GM18511 (cell line): Measurements from ENCODE around the gene PDK3.

Source experiments
- ATAC-seq: cut with Tn5 transposase; IDR thresholded peaks from one replicate; pipeline ENCODE4 v1.9.1; 2021; ENCODE audit warnings: mild to moderate bottlenecking, moderate library complexity; ENCODE audit not compliant: unreplicated experiment

Gene PDK3

GRCh38 chrX:24547961-24548360, 82.9 kb downstream of the PDK3 start:
- ATAC-seq = no peak

DNA sequence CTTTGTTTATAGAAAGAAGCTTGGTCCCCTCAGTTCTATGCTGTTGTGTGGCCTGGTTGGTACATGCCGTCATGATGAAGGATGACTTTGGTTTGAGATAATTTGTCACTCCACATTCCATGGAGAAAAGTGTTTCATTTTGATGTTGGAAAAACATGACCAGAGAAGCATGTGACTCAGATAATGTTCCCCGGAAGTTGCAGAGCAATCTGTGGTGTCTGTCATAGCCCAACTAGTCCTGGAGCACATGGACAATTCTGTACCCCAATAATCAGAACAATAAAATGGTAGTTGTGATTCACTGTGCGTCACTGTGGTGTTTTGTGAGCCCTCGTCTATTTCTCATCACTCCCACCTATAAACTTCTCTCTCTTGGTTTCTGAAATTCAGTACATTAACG, 85.1 kb downstream of the PDK3 start:
- ATAC-seq = no peak

- ATAC-seq = no peak
Observed at GRCh38 chrX:24553011-24553410, 87.9 kb downstream of the PDK3 start.

- no peak for ATAC-seq
Observed at GRCh38 chrX:24561121-24561520, 96.0 kb downstream of the PDK3 start.

DNA sequence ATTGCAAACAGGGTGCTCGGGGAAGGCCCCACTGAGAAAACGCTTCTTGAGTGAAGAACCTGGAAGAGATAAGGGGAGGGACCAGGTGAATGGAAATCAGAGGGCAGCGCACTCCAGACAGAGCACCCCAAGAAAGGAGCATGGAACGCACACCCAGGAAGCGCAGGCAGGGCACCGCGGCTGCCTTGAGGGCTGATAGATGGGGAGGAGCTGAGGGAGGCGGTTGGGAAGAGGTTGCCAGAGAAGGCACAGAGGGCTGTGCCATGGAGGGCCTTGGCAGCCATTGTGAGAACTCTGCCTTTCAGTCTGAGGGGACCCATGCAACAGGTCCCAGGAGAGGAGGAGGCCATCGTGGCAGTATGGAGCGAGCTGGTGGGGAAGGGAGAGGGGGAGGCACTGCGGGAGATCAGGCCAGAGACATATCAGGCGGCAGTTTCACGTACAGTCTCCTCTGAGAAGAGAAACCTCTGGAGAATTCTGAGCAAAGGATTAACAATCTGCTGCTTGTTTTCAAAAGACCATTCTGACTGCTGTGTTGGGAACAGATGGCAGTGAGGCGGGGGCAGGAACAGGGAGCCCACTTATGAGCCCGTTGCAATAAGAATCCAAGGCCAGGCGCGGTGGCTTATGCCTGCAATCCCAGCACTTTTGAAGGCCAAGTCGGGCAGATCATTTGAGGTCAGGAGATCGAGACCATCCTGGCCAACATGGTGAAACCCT, 98.4 kb downstream of the PDK3 start:
- ATAC-seq = no peak

- ATAC-seq = no peak
Observed at GRCh38 chrX:24566240-24566639, 101.2 kb downstream of the PDK3 start.

DNA sequence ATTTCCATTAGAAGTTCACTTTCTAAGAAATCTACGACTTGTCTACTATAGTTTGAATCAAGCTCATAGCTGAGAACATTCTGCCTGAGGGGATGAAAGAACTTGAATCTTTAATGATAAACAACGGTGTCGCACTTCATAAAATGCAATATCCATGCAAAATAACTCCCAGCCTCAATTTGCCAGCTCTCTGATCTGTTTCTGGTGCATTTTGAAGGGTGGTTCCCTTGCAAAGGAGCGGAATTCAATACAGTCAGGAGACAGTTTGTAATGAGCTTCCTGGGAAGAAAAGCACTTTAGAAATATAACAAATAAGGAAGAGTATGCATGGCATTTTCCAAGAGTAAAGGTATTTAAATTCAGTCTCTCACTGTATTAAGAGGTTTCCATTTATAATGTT, 102.1 kb downstream of the PDK3 start:
- no peak for ATAC-seq

DNA sequence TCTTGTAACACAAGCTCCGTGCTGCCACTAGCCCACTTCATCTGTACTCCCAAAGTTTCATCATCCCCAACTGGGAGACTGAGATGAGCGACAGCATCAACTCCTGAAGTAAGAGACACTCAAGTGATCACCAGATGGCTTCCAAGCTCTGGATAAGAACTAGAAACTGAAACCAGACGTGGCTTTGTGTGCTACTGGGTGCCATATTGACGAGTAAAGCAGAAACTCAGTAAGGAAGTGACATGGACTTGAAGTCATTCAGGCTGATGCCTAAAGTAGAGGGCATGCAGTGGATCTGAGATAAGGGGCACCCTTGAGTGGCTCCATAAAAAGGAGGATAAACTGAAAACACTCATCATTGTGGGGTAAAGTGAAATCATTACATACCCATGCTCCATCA, 109.7 kb downstream of the PDK3 start:
- ATAC-seq = no peak

DNA sequence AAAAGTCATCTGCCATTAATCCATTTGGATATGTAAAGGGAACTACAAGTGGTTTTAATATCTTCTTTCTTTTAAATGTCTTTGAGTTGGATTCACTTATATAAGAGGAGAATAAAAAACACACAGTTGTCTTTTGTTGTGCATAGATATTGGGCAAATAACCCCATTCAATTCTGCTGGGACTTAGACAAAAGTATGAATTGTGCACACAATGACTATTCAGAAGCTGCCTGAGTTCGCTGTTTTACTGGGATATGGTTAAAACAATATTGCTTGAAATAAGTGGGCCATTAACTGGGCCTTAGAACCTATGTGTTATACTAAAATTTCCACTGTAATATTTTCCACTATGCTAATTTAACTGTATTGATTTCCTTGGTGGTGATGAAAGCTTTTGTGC, 110.4 kb downstream of the PDK3 start:
- no peak for ATAC-seq

DNA sequence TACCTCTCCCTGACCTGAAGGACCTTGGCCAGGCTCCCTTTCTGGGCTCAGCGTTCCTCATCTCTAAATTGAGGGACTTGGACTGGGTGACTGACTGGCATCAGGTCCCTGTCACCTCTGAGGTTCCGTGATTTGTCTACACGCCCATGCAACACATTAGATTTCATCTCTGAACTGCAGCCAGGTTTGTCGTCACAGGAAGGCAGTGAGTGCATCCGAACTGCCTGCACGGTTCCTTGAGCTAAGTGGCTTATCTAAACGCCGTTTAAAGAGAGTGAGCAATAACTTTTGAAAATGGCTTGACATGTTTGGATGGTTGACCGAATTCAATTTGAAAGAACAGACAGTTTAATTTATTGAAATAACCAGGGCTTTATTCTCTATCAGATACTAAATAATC, 112.0 kb downstream of the PDK3 start:
- no peak for ATAC-seq
